SU-DHL-6 (cell line): ENCODE results near the gene DPP4.

Source experiments
- CTCF ChIP-seq: fragments of 200-600 bp; sonication (generic); IDR thresholded peaks from one replicate; pipeline ENCODE4 v1.5.1; 2017; ENCODE audit warnings: antibody characterized with exemption, mild to moderate bottlenecking, low read length, moderate library complexity; ENCODE audit not compliant: insufficient read depth, poor library complexity, severe bottlenecking
- EZH2phosphoT487 ChIP-seq: fragments of 200-600 bp; sonication (generic), shearing (Covaris generic); conservative IDR thresholded peaks from 2 replicates; pipeline ENCODE4 v1.6.1; 2018; ENCODE audit warnings: mild to moderate bottlenecking, antibody characterized with exemption, low read length, moderate library complexity, mixed read lengths

GRCh38 chr2:162118166-162119031 lies 44.4 kb upstream of the DPP4 start:
- TF ChIP-seq CTCF: no peak
- no peak for TF ChIP-seq EZH2phosphoT487
